Myocyte (in vitro differentiated cells): Measurements from ENCODE around the gene CPEB1. TPM values are rescaled to one million over a fixed set of nuclear protein-coding genes. Genes with fewer than 3 reads are reported as not detected.

Experiments
- DNase-seq: peaks from one replicate; pipeline ENCODE4 v3.0.0-alpha.2; 2012; ENCODE audit warnings: low read depth
- polyA plus RNA-seq: library from polyadenylated mRNA; unstranded; fragments of >200 nt; gene quantifications from one replicate; pipeline ENCODE4 v1.2.1, GENCODE V29; 2012; ENCODE audit warnings: missing spikeins
- total RNA-seq: library from RNA; depleted of rRNA; stranded (reverse); fragments of >200 nt; gene quantifications from 2 replicates; pipeline ENCODE4 v1.2.3, GENCODE V29; 2014

Gene CPEB1
- total RNA-seq, result 2.6 and 3.7 TPM in 2 replicates
- polyA plus RNA-seq, result 3.8 TPM

GRCh38 chr15:82647045-82647834, at the start of gene CPEB1:
TSS of gene CPEB1 (minus strand) at chr15:82647363. CDS start at chr15:82628459, 18,904 bp downstream.
- peak; percentile 41 for DNase-seq

GRCh38 chr15:82692171-82692570, 45.0 kb upstream of the CPEB1 start:
- no peak for DNase-seq

GRCh38 chr15:82689147-82689546, 42.0 kb upstream of the CPEB1 start:
- no peak for DNase-seq

GRCh38 chr15:82688691-82689090, 41.5 kb upstream of the CPEB1 start:
- DNase-seq, result no peak

- DNase-seq, result no peak
Observed at GRCh38 chr15:82681371-82681770, 34.2 kb upstream of the CPEB1 start.

GRCh38 chr15:82680200-82681102, 33.3 kb upstream of the CPEB1 start:
- no peak for DNase-seq

GRCh38 chr15:82679626-82680199, 32.5 kb upstream of the CPEB1 start:
- no peak for DNase-seq

GRCh38 chr15:82677720-82678323, 30.7 kb upstream of the CPEB1 start:
- DNase-seq, result no peak

- no peak for DNase-seq
Observed at GRCh38 chr15:82674873-82675272, 27.7 kb upstream of the CPEB1 start.

- DNase-seq, result no peak
Observed at GRCh38 chr15:82670699-82671098, 23.5 kb upstream of the CPEB1 start.

- DNase-seq, result no peak
Observed at GRCh38 chr15:82666606-82667005, 19.4 kb upstream of the CPEB1 start.

GRCh38 chr15:82664021-82664420, 16.9 kb upstream of the CPEB1 start:
- no peak for DNase-seq

GRCh38 chr15:82663186-82663600, 16.0 kb upstream of the CPEB1 start:
- DNase-seq, result peak; percentile 76

GRCh38 chr15:82662641-82663040, 15.5 kb upstream of the CPEB1 start:
- DNase-seq, result no peak

GRCh38 chr15:82660378-82660777, 13.2 kb upstream of the CPEB1 start:
- DNase-seq, result no peak

- DNase-seq, result no peak
Observed at GRCh38 chr15:82656641-82657266, 9.6 kb upstream of the CPEB1 start.

GRCh38 chr15:82655606-82656005, 8.4 kb upstream of the CPEB1 start:
- DNase-seq, result no peak

GRCh38 chr15:82653483-82654168, 6.5 kb upstream of the CPEB1 start:
- no peak for DNase-seq

- no peak for DNase-seq
Observed at GRCh38 chr15:82651708-82652107, 4.5 kb upstream of the CPEB1 start.

GRCh38 chr15:82650046-82650670, 3.0 kb upstream of the CPEB1 start:
- no peak for DNase-seq
